SK-N-MC (cell line): Measurements from ENCODE around the gene SLCO2B1.

Source experiments
- EZH2 ChIP-seq: fragments of 200-600 bp; sonication (generic); IDR thresholded peaks from one replicate; pipeline ENCODE4 v1.6.1; 2017; ENCODE audit warnings: antibody characterized with exemption
- FOXP2 ChIP-seq: optimal IDR thresholded peaks from 2 replicates; pipeline ENCODE3; 2011; ENCODE audit warnings: mild to moderate bottlenecking, moderate library complexity; ENCODE audit not compliant: insufficient read depth; ENCODE audit errors: extremely low read length, control extremely low read depth
- POLR2AphosphoS5 ChIP-seq: IDR thresholded peaks from 2 replicates; pipeline ENCODE4 v1.6.1; 2012; ENCODE audit warnings: mild to moderate bottlenecking, low read depth, low read length, borderline replicate concordance

DNA sequence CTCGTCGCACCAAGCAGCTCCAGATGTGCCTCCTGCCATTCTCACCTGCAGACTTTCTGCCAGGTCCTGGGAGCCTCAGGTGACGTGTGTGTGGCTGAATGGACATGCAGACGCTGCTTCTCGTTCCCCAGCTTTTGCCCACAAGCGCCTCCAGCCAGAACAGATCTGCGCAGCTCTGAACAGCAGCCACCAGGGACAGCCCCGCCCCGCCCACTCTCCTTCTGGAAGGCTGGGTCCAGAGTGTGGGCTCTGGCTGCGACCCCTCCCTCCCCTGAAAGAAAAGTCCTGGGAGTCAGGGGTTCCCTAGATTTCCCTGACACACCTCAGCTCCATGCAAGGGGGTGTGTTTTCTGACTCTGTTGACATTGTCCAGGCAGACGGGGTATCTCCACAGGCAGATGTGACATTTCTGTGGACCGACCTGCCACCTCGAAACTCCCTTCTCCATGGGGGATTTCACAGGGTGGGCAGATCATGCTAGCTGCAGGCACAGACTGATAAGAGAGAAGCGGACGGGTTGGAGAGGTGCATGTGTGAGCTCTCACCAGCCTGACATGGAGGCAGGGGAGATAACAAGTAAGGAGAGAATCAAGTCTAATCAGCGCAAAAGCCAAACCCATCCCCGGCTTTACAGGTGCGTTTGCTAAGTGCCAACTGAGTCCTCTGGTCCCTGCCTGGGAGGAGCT is 19.8 kb downstream of the SLCO2B1 start:
- TF ChIP-seq EZH2: no peak
- no peak for TF ChIP-seq POLR2AphosphoS5
- TF ChIP-seq FOXP2: no peak
